Measurements from ENCODE around the gene PRKCE. TPM values are rescaled to one million over a fixed set of nuclear protein-coding genes. Genes with fewer than 3 reads are reported as not detected.

PRKCE gene
- total RNA-seq, 1 experiment from 2014 or later, result 14.8 TPM

DNA sequence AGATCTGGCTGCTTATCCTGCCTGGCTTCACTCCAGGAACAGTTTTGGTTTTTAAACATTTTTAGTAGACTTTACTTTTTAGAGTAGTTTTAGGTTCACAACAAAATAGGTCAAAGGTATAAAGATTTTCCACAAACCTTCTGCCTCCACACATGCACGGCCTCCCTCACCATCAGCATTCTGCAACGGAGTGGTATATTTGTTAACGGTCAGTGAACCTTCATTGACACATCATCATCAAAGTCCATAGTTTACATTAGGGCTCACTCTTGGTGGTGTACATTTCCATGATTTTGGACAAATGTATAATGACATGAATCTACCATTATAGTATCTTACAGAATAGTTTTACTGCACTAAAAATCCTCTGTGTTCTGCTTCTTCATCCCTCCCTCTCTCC lies 342.6 kb downstream of the PRKCE start:
- no peak overlapping the region for H2AFZ ChIP-seq (ENCODE audit: low read depth, low read length, poor library complexity, severe bottlenecking)
- no peaks in the 10 kb centered on the region for H3K9me2 ChIP-seq (ENCODE audit: insufficient read depth)
- no peak overlapping the region for H3K4me2 ChIP-seq (ENCODE audit: low read length)
- intact Hi-C loops (cut with micrococcal nuclease), result loop anchor here (5.0 to 10.0 kb wide), 2 partner anchors 352 to 651 kb away; no protein-coding TSS in a partner anchor
- H3K9ac ChIP-seq (ENCODE audit: low read length), result no peak overlapping the region
- POLR2A ChIA-PET, result no interaction called here
- no peaks in the 10 kb centered on the region for H4K20me1 ChIP-seq (ENCODE audit: insufficient read depth)
- H3K4me3 ChIP-seq (replicated peaks in 1 of 2; ENCODE audit: low read depth in 1 of 2, low read length in 2 of 2), result no peak overlapping the region
- CTCF ChIA-PET, result interaction anchor here (0.7 to 2.1 kb wide), 15 partner anchors 9 to 467 kb away, joined by 3 to 11 read pairs (median 4); partner anchors contain the start of genes EPAS1 and SRBD1
- DNase-seq (ENCODE audit: low read depth, low spot score) (no peak), ATAC-seq (no peak)
- no peak overlapping the region for H3K27ac ChIP-seq (ENCODE audit: low read depth, low read length)
- H3K9me3 ChIP-seq (ENCODE audit: control insufficient read depth in 1 of 2, insufficient read depth in 1 of 2, low read depth in 1 of 2, low read length in 2 of 2), result no peaks in the 10 kb centered on the region
- no peaks in the 10 kb centered on the region for H3K27me3 ChIP-seq (ENCODE audit: insufficient read depth, low read length)
- peaks cover 0 to 21% of the 10 kb centered on the region in 2 experiments; a peak in 1 of 4 replicates for H3K4me1 ChIP-seq (ENCODE audit: control insufficient read depth in 1 of 2, insufficient read depth in 2 of 2, low read length in 2 of 2)
- RAD21 ChIA-PET (ENCODE audit: low non-redundant PET in 1 of 2, low total read pairs in 2 of 2, uncharacterized antibody in 2 of 2, unreplicated experiment in 2 of 2), result no interaction called here
- H3K79me2 ChIP-seq (ENCODE audit: insufficient read depth, low read length), result no peaks in the 10 kb centered on the region
- TF ChIP-seq EZH2 (IDR thresholded peaks at IDR 0.05), result no peak
- TF ChIP-seq SIN3A (IDR thresholded peaks at IDR 0.05; ENCODE audit: low read depth), result no peak
- TF ChIP-seq TCF7L2 (IDR thresholded peaks at IDR 0.05; ENCODE audit: borderline replicate concordance, extremely low read depth, insufficient read depth, insufficient read length), result no peak
- TF ChIP-seq FOSL1 (IDR thresholded peaks at IDR 0.05; ENCODE audit: low read depth), result no peak
- no peak for TF ChIP-seq EZH2phosphoT487 (IDR thresholded peaks at IDR 0.05; ENCODE audit: borderline replicate concordance)
- TF ChIP-seq ZNF274 (IDR thresholded peaks at IDR 0.05; ENCODE audit: low read depth, low read length), result no peak
- no peak for TF ChIP-seq SP1 (IDR thresholded peaks at IDR 0.05; ENCODE audit: low read depth)
- TF ChIP-seq, protein P1, sequence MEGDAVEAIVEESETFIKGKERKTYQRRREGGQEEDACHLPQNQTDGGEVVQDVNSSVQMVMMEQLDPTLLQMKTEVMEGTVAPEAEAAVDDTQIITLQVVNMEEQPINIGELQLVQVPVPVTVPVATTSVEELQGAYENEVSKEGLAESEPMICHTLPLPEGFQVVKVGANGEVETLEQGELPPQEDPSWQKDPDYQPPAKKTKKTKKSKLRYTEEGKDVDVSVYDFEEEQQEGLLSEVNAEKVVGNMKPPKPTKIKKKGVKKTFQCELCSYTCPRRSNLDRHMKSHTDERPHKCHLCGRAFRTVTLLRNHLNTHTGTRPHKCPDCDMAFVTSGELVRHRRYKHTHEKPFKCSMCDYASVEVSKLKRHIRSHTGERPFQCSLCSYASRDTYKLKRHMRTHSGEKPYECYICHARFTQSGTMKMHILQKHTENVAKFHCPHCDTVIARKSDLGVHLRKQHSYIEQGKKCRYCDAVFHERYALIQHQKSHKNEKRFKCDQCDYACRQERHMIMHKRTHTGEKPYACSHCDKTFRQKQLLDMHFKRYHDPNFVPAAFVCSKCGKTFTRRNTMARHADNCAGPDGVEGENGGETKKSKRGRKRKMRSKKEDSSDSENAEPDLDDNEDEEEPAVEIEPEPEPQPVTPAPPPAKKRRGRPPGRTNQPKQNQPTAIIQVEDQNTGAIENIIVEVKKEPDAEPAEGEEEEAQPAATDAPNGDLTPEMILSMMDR (IDR thresholded peaks at IDR 0.05 in 2 of 3, conservative IDR thresholded peaks at IDR 0.05 in 1 of 3; ENCODE audit: borderline replicate concordance in 1 of 3, insufficient read depth in 1 of 3, low read depth in 2 of 3, low read length in 2 of 3), result no peak
- TF ChIP-seq, protein P2, sequence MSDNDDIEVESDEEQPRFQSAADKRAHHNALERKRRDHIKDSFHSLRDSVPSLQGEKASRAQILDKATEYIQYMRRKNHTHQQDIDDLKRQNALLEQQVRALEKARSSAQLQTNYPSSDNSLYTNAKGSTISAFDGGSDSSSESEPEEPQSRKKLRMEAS (IDR thresholded peaks at IDR 0.05), result no peak
- no peaks in the 10 kb centered on the region for H3K36me3 ChIP-seq (ENCODE audit: control insufficient read depth in 1 of 2, insufficient read depth in 2 of 2, low read length in 2 of 2)
- BruUV-seq (replicated peaks), result no TSS peak
